HepG2 (cell line): ENCODE results near the gene SERTAD1. TPM values are rescaled to one million over a fixed set of nuclear protein-coding genes. Genes with fewer than 3 reads are reported as not detected.

Experiments
- ARID4A ChIP-seq: sonication (generic); formaldehyde crosslinking; IDR thresholded peaks from 2 replicates; pipeline ENCODE4 v1.5.0; 2020; ENCODE audit warnings: mild to moderate bottlenecking, missing genetic modification reagents, borderline replicate concordance
- ATM ChIP-seq: fragments of 450-650 bp; IDR thresholded peaks from 2 replicates; pipeline ENCODE4 v1.7.1; 2017; ENCODE audit warnings: mild to moderate bottlenecking, borderline replicate concordance
- HMG20B ChIP-seq: conservative IDR thresholded peaks from 2 replicates; pipeline ENCODE4 v1.6.1; 2016; ENCODE audit warnings: missing genetic modification reagents, missing compliant biosample characterization
- HNF1A ChIP-seq, 2 experiments: sonication (generic) in 1 of 2; formaldehyde crosslinking in 1 of 2; IDR thresholded peaks; 2 replicates each; pipeline versions ENCODE4 v1.4.0 to v1.6.1; 2016 to 2020; ENCODE audit warnings: borderline replicate concordance in 1 of 2, low read depth in 1 of 2, mild to moderate bottlenecking in 1 of 2, missing genetic modification reagents in 1 of 2
- ZBTB26 ChIP-seq: IDR thresholded peaks from 2 replicates; pipeline ENCODE4 v1.6.1; 2016; ENCODE audit warnings: missing compliant biosample characterization, missing genetic modification reagents, borderline replicate concordance
- ZC3H13 ChIP-seq: sonication (generic); formaldehyde crosslinking; IDR thresholded peaks from 2 replicates; pipeline ENCODE4 v1.8.1; 2023; ENCODE audit warnings: mild to moderate bottlenecking, missing genetic modification reagents, moderate library complexity
- polyA plus RNA-seq, 8 experiments: library from polyadenylated mRNA; depleted of rRNA in 3 of 8; stranded (reverse) in 7 of 8; unstranded in 1 of 8; fragments of >200 nt; fragmentation: Illumina TruSeq in 4 of 8; extraction: Trizol in 4 of 8; gene quantifications; 2 replicates each; pipeline versions ENCODE4 v1.2.1 to v1.2.3, GENCODE V29; 2011 to 2016; ENCODE audit warnings: low read depth in 4 of 8, missing spikeins in 1 of 8, mixed read lengths in 1 of 8; ENCODE audit not compliant: insufficient read depth in 1 of 8
- total RNA-seq, 5 experiments: library from RNA; depleted of rRNA; stranded (reverse); fragments of >200 nt; fragmentation: Illumina TruSeq; extraction: Trizol; gene quantifications; 2 replicates each; pipeline ENCODE4 v1.2.3, GENCODE V29; 2016; ENCODE audit warnings: low read depth in 1 of 5
- TF ChIP-seq, protein P1 (sequence below): sonication (generic); formaldehyde crosslinking; IDR thresholded peaks from one replicate; pipeline ENCODE4 v1.5.1; 2020; ENCODE audit warnings: mild to moderate bottlenecking, missing genetic modification reagents; ENCODE audit errors: not compliant biosample characterization

Gene SERTAD1
- total and polyA plus RNA-seq, 2 of the 13 experiments (the other 11 are each of a cell fraction or from before 2014, with no cell fraction given) = 4.3 to 4.5 TPM

GRCh38 chr19:40420766-40421765 lies 4.7 kb downstream of the SERTAD1 start (continued):
- no peak for TF ChIP-seq HNF1A (IDR thresholded peaks at IDR 0.05; ENCODE audit: low read depth)
- TF ChIP-seq HNF1A (CRISPR knock-in tag; IDR thresholded peaks at IDR 0.05; ENCODE audit: borderline replicate concordance) = no peak; the same call in 1 of the 2 replicates
- TF ChIP-seq ZC3H13 (CRISPR knock-in tag) = peak; percentile 97
- no peak for TF ChIP-seq ATM
- no peak for TF ChIP-seq ZBTB26 (CRISPR knock-in tag)
- TF ChIP-seq ARID4A = peak; percentile 84; the same call in 1 of the 2 replicates
- no peak for TF ChIP-seq HMG20B (CRISPR knock-in tag)
- TF ChIP-seq, protein P1, sequence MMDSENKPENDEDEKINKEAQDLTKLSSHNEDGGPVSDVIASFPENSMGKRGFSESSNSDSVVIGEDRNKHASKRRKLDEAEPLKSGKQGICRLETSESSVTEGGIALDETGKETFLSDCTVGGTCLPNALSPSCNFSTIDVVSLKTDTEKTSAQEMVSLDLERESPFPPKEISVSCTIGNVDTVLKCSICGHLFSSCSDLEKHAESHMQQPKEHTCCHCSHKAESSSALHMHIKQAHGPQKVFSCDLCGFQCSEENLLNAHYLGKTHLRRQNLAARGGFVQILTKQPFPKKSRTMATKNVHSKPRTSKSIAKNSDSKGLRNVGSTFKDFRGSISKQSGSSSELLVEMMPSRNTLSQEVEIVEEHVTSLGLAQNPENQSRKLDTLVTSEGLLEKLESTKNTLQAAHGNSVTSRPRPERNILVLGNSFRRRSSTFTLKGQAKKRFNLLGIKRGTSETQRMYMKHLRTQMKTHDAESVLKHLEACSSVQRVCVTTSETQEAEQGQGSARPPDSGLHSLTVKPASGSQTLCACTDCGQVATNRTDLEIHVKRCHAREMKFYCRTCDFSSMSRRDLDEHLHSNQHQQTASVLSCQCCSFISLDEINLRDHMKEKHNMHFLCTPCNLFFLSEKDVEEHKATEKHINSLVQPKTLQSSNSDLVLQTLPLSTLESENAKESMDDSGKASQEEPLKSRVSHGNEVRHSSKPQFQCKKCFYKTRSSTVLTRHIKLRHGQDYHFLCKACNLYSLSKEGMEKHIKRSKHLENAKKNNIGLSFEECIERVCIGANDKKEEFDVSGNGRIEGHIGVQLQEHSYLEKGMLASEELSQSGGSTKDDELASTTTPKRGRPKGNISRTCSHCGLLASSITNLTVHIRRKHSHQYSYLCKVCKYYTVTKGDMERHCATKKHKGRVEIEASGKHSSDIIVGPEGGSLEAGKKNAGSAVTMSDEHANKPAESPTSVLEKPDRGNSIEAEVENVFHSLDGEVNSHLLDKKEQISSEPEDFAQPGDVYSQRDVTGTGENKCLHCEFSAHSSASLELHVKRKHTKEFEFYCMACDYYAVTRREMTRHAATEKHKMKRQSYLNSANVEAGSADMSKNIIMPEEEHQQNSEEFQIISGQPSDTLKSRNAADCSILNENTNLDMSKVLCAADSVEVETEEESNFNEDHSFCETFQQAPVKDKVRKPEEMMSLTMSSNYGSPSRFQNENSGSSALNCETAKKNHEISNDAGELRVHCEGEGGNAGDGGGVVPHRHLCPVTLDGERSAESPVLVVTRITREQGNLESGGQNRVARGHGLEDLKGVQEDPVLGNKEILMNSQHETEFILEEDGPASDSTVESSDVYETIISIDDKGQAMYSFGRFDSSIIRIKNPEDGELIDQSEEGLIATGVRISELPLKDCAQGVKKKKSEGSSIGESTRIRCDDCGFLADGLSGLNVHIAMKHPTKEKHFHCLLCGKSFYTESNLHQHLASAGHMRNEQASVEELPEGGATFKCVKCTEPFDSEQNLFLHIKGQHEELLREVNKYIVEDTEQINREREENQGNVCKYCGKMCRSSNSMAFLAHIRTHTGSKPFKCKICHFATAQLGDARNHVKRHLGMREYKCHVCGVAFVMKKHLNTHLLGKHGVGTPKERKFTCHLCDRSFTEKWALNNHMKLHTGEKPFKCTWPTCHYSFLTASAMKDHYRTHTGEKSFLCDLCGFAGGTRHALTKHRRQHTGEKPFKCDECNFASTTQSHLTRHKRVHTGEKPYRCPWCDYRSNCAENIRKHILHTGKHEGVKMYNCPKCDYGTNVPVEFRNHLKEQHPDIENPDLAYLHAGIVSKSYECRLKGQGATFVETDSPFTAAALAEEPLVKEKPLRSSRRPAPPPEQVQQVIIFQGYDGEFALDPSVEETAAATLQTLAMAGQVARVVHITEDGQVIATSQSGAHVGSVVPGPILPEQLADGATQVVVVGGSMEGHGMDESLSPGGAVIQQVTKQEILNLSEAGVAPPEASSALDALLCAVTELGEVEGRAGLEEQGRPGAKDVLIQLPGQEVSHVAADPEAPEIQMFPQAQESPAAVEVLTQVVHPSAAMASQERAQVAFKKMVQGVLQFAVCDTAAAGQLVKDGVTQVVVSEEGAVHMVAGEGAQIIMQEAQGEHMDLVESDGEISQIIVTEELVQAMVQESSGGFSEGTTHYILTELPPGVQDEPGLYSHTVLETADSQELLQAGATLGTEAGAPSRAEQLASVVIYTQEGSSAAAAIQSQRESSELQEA (CRISPR knock-in tag) = no peak
